K562 (cell line): ENCODE data around the gene ANTKMT. TPM values are rescaled to one million over a fixed set of nuclear protein-coding genes. Genes with fewer than 3 reads are reported as not detected.

Experiments
- CBFA2T3 ChIP-seq: fragments of 450-650 bp; IDR thresholded peaks from 2 replicates; pipeline ENCODE4 v1.6.1; 2017
- CREM ChIP-seq: IDR thresholded peaks from 2 replicates; pipeline ENCODE4 v1.6.1; 2014; ENCODE audit warnings: antibody characterized with exemption, low read depth
- DDX20 ChIP-seq: fragments of 450-650 bp; IDR thresholded peaks from 2 replicates; pipeline ENCODE4 v1.6.1; 2016; ENCODE audit warnings: missing genetic modification characterization, low read depth, mild to moderate bottlenecking, missing compliant biosample characterization, moderate library complexity
- E2F3 ChIP-seq: fragments of 250-450 bp; sonication (Bioruptor Pico); IDR thresholded peaks from 2 replicates; pipeline ENCODE4 v1.4.0; 2020; ENCODE audit warnings: mild to moderate bottlenecking
- FOXA3 ChIP-seq, 2 experiments: fragments of 450-650 bp in 1 of 2; sonication (generic) in 1 of 2; formaldehyde crosslinking; IDR thresholded peaks in 1 of 2; conservative IDR thresholded peaks in 1 of 2; 2 replicates each; pipeline versions ENCODE4 v1.4.0 to v1.8.0; 2020 to 2022; ENCODE audit warnings: mild to moderate bottlenecking in 2 of 2, missing genetic modification reagents in 1 of 2
- FOXO4 ChIP-seq: fragments of 450-650 bp; formaldehyde crosslinking; IDR thresholded peaks from 2 replicates; pipeline ENCODE4 v1.4.0; 2020; ENCODE audit warnings: mild to moderate bottlenecking, moderate library complexity
- GATAD2B ChIP-seq: fragments of 450-650 bp; IDR thresholded peaks from 2 replicates; pipeline ENCODE4 v1.6.1; 2017; ENCODE audit warnings: mild to moderate bottlenecking, borderline replicate concordance
- KDM4B ChIP-seq, 2 experiments: fragments of 450-650 bp in 1 of 2; sonication (generic) in 1 of 2; IDR thresholded peaks; 2 replicates each; pipeline ENCODE4 v1.6.1; 2016 to 2017; ENCODE audit warnings: borderline replicate concordance in 2 of 2, antibody characterized with exemption in 1 of 2, low read depth in 1 of 2, mild to moderate bottlenecking in 1 of 2
- KLF16 ChIP-seq: IDR thresholded peaks from 2 replicates; pipeline ENCODE4 v1.6.1; 2016; ENCODE audit warnings: antibody characterized with exemption
- MIER1 ChIP-seq: fragments of 450-650 bp; IDR thresholded peaks from 2 replicates; pipeline ENCODE4 v1.6.1; 2016; ENCODE audit warnings: antibody characterized with exemption, mild to moderate bottlenecking, low read depth
- MTF1 ChIP-seq: fragments of 250-450 bp; sonication (Bioruptor Pico); IDR thresholded peaks from 2 replicates; pipeline ENCODE4 v1.9.0; 2021; ENCODE audit warnings: moderate library complexity, mild to moderate bottlenecking, inconsistent platforms, borderline replicate concordance
- MYC ChIP-seq, 2 experiments: fragments of 250-450 bp in 1 of 2; sonication (Bioruptor Pico) in 1 of 2; IDR thresholded peaks; 2 replicates each; pipeline versions ENCODE4 v1.5.1 to v1.6.1; 2012 to 2021; ENCODE audit warnings: low read depth in 2 of 2, borderline replicate concordance in 1 of 2, improper control_type of control experiment in 1 of 2, low read length in 1 of 2, mild to moderate bottlenecking in 1 of 2, moderate library complexity in 1 of 2
- PCBP2 ChIP-seq: fragments of 200-400 bp; formaldehyde crosslinking; IDR thresholded peaks from 2 replicates; pipeline ENCODE4 v1.6.1; 2018; ENCODE audit warnings: low read length, low read depth, mild to moderate bottlenecking, moderate library complexity; ENCODE audit not compliant: poor library complexity, severe bottlenecking
- RAD21 ChIP-seq, 2 experiments: fragments of 250-450 bp in 1 of 2; fragments of 450-650 bp in 1 of 2; sonication (Bioruptor Pico) in 1 of 2; formaldehyde crosslinking in 1 of 2; IDR thresholded peaks in 1 of 2; conservative IDR thresholded peaks in 1 of 2; 2 replicates each; pipeline versions ENCODE4 v1.4.0 to v1.8.0; 2020 to 2022; ENCODE audit warnings: mild to moderate bottlenecking in 2 of 2, moderate library complexity in 1 of 2
- SPI1 ChIP-seq: IDR thresholded peaks from 2 replicates; pipeline ENCODE4 v1.6.1; 2011; ENCODE audit warnings: low read depth, low read length, control low read depth, borderline replicate concordance
- SRSF3 ChIP-seq: fragments of 200-400 bp; formaldehyde crosslinking; IDR thresholded peaks from 2 replicates; pipeline ENCODE4 v1.6.1; 2016; ENCODE audit warnings: mild to moderate bottlenecking, low read length, moderate library complexity; ENCODE audit not compliant: insufficient read depth
- TCF3 ChIP-seq: sonication (generic); formaldehyde crosslinking; IDR thresholded peaks from 2 replicates; pipeline ENCODE4 v1.4.0; 2020; ENCODE audit warnings: mild to moderate bottlenecking, missing genetic modification reagents
- U2AF1 ChIP-seq: fragments of 200-400 bp; formaldehyde crosslinking; optimal IDR thresholded peaks from 2 replicates; pipeline ENCODE3; 2017; ENCODE audit warnings: mild to moderate bottlenecking, low read depth, low read length, moderate library complexity
- XRCC3 ChIP-seq: fragments of 450-650 bp; IDR thresholded peaks from 2 replicates; pipeline ENCODE4 v1.6.1; 2017; ENCODE audit warnings: mild to moderate bottlenecking, moderate library complexity
- ZBTB1 ChIP-seq: sonication (generic); formaldehyde crosslinking; IDR thresholded peaks from 2 replicates; pipeline ENCODE4 v1.8.1; 2023; ENCODE audit warnings: missing genetic modification reagents, low read depth, mild to moderate bottlenecking, borderline replicate concordance
- ZNF146 ChIP-seq: IDR thresholded peaks from one replicate; pipeline ENCODE4 v1.6.1; 2018; ENCODE audit warnings: missing compliant biosample characterization; ENCODE audit not compliant: unreplicated experiment
- ZNF778 ChIP-seq: fragments of 450-650 bp; formaldehyde crosslinking; IDR thresholded peaks from 2 replicates; pipeline ENCODE4 v1.4.0; 2020; ENCODE audit warnings: mild to moderate bottlenecking, moderate library complexity
- polyA plus RNA-seq, 8 experiments: library from polyadenylated mRNA; depleted of rRNA in 4 of 8; stranded (reverse) in 5 of 8; unstranded in 3 of 8; fragments of >200 nt; fragmentation: Nextera tagmentation in 2 of 8; fragmentation: Illumina TruSeq in 1 of 8; extraction: Ambion mirVana in 2 of 8; extraction: Trizol in 1 of 8; gene quantifications; 2 replicates each; pipeline versions ENCODE4 v1.2.1 to v1.2.3, GENCODE V29; 2011 to 2014; ENCODE audit warnings: inconsistent platforms in 1 of 8, missing spikeins in 1 of 8
- total RNA-seq, 7 experiments: library from RNA; depleted of rRNA in 6 of 7; stranded (reverse); fragments of >200 nt in 6 of 7; fragmentation: Illumina TruSeq in 2 of 7; extraction: Trizol in 2 of 7; gene quantifications; 2 replicates each; pipeline versions ENCODE4 v1.2.1 to v1.2.3, GENCODE V29; 2011 to 2021; ENCODE audit warnings: low replicate concordance in 1 of 7
- TF ChIP-seq, protein P1 (sequence below): fragments of 250-450 bp; sonication (Bioruptor Pico); IDR thresholded peaks from 2 replicates; pipeline ENCODE4 v1.6.1; 2021; ENCODE audit warnings: mild to moderate bottlenecking
- TF ChIP-seq, protein P2 (sequence below): fragments of 250-450 bp; sonication (Bioruptor Pico); IDR thresholded peaks from 2 replicates; pipeline ENCODE4 v1.9.0; 2021; ENCODE audit warnings: mild to moderate bottlenecking, inconsistent platforms

Gene ANTKMT
- total and polyA plus RNA-seq, 9 of the 15 experiments (the other 6 are each of a cell fraction or from before 2014, with no cell fraction given), result 0.58 to 217 (median 19.1) TPM

GRCh38 chr16:695355-696089 lies 25.4 kb upstream of the ANTKMT start (continued):
- TF ChIP-seq FOXA3 (CRISPR knock-in tag; conservative IDR thresholded peaks at IDR 0.05 in 1 of 2, IDR thresholded peaks at IDR 0.05 in 1 of 2) (peak in 1 of 2 experiments; percentile 86; a peak in 2 of 4 replicates), ZNF778 (no peak), ZNF146 (no peak), U2AF1 (peak; percentile 81), CREM (peak; percentile 6; the same call in 1 of the 2 replicates), SPI1 (no peak), XRCC3 (no peak), GATAD2B (no peak), ZBTB1 (peak; percentile 52; the same call in 1 of the 2 replicates), TCF3 (no peak), MYC (IDR thresholded peaks at IDR 0.05; ENCODE audit: low read depth, low read length) (peak; percentile 63), MYC (CRISPR knock-in tag; IDR thresholded peaks at IDR 0.05; ENCODE audit: borderline replicate concordance, low read depth) (0 out of 2 replicates have a peak, but pooled peaks have one; percentile 56), KLF16 (no peak), CBFA2T3 (no peak), MIER1 (0 out of 2 replicates have a peak, but pooled peaks have one; percentile 24), RAD21 (CRISPR knock-in tag; conservative IDR thresholded peaks at IDR 0.05 in 1 of 2, IDR thresholded peaks at IDR 0.05 in 1 of 2) (no peak), FOXO4 (CRISPR knock-in tag) (no peak), KDM4B (IDR thresholded peaks at IDR 0.05; ENCODE audit: borderline replicate concordance in 2 of 2, low read depth in 1 of 2) (no peak), E2F3 (CRISPR knock-in tag) (no peak), MTF1 (no peak), PCBP2 (no peak), SRSF3 (no peak), DDX20 (tag) (no peak)
- TF ChIP-seq, protein P1, sequence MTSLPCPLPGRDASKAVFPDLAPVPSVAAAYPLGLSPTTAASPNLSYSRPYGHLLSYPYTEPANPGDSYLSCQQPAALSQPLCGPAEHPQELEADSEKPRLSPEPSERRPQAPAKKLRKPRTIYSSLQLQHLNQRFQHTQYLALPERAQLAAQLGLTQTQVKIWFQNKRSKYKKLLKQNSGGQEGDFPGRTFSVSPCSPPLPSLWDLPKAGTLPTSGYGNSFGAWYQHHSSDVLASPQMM, result no peak
- TF ChIP-seq, protein P2, sequence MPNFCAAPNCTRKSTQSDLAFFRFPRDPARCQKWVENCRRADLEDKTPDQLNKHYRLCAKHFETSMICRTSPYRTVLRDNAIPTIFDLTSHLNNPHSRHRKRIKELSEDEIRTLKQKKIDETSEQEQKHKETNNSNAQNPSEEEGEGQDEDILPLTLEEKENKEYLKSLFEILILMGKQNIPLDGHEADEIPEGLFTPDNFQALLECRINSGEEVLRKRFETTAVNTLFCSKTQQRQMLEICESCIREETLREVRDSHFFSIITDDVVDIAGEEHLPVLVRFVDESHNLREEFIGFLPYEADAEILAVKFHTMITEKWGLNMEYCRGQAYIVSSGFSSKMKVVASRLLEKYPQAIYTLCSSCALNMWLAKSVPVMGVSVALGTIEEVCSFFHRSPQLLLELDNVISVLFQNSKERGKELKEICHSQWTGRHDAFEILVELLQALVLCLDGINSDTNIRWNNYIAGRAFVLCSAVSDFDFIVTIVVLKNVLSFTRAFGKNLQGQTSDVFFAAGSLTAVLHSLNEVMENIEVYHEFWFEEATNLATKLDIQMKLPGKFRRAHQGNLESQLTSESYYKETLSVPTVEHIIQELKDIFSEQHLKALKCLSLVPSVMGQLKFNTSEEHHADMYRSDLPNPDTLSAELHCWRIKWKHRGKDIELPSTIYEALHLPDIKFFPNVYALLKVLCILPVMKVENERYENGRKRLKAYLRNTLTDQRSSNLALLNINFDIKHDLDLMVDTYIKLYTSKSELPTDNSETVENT (CRISPR knock-in tag), result peak; percentile 73
